Spleen (tissue), 7 donors: ENCODE results near the gene TRIP4.

ENCODE experiments used
- POLR2A ChIP-seq, 3 donors: fragments of 450-650 bp; IDR thresholded peaks; one replicate each; pipeline ENCODE4 v1.5.1; 2017; ENCODE audit warnings: antibody characterized with exemption in 3 of 3, mild to moderate bottlenecking in 1 of 3
- TF ChIP-seq, protein P1 (sequence below), 11 experiments: fragments of 200-600 bp in 7 of 11; fragments of 450-650 bp in 4 of 11; sonication (generic) in 4 of 11; IDR thresholded peaks in 8 of 11; conservative IDR thresholded peaks in 3 of 11; 1 replicate in 7 of 11; 2 replicates in 4 of 11; pipeline versions ENCODE4 v1.4.0 to v1.8.0; 2016 to 2021; ENCODE audit warnings: antibody characterized with exemption in 11 of 11, inconsistent platforms in 4 of 11, mild to moderate bottlenecking in 1 of 11
- donor health status: DM: no; HTN: no; CAD: no; lungs with moderate emphysema.
- donor health status: DM: no; HTN: no; CAD: no.
- donor health status: DM: no; HTN: no; CAD: no.

DNA sequence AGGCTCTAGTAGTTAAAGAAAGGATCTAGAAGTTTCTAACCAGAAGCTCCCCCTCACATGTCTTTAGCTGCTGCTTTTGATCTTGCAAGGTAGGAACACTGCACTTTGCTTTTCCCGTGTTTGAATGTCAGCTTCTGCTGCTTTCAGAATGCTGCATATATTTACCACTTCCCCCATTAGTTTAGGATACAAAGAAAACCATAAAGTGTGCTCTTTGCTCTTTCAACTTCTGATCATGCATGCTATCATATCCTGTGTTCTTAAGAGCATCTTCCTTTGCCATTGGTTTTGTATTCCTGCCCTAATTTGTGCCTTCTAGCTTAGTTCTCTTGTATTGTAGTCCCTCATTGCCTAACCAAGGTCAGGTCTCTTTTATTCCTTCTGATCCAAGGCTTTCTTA is 116.0 kb downstream of the TRIP4 start:
- TF ChIP-seq, protein P1, sequence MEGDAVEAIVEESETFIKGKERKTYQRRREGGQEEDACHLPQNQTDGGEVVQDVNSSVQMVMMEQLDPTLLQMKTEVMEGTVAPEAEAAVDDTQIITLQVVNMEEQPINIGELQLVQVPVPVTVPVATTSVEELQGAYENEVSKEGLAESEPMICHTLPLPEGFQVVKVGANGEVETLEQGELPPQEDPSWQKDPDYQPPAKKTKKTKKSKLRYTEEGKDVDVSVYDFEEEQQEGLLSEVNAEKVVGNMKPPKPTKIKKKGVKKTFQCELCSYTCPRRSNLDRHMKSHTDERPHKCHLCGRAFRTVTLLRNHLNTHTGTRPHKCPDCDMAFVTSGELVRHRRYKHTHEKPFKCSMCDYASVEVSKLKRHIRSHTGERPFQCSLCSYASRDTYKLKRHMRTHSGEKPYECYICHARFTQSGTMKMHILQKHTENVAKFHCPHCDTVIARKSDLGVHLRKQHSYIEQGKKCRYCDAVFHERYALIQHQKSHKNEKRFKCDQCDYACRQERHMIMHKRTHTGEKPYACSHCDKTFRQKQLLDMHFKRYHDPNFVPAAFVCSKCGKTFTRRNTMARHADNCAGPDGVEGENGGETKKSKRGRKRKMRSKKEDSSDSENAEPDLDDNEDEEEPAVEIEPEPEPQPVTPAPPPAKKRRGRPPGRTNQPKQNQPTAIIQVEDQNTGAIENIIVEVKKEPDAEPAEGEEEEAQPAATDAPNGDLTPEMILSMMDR (IDR thresholded peaks at IDR 0.05 in 8 of 11, conservative IDR thresholded peaks at IDR 0.05 in 3 of 11): no peak
- TF ChIP-seq POLR2A (IDR thresholded peaks at IDR 0.05): no peak
